Small intestine (tissue), 7 donors: Measurements from ENCODE around the gene OR2V2. TPM values are rescaled to one million over a fixed set of nuclear protein-coding genes. Genes with fewer than 3 reads are reported as not detected.
A peak's percentile ranks its signal among the peaks of the same experiment; 100 is the strongest.

Experiments
- DNase-seq, 2 donors: peaks; one replicate each; pipeline versions ENCODE4 v3.0.0 to v3.0.0-alpha.2; 2013
- FAIRE-seq: peaks from 2 replicates; lab custom pipeline; 2012; peaks lifted over from hg19 to GRCh38; lab: Jason Lieb, UNC
- H3K27ac ChIP-seq, 3 donors: one replicate each; pipeline ENCODE4 v1.5.1; 2013; ENCODE audit warnings: low read length in 2 of 3, mild to moderate bottlenecking in 2 of 3, control low read depth in 1 of 3, inconsistent platforms in 1 of 3, low read depth in 1 of 3, moderate library complexity in 1 of 3
- H3K27me3 ChIP-seq, 3 donors: one replicate each; pipeline ENCODE4 v1.6.1; 2013; ENCODE audit warnings: low read length in 3 of 3, inconsistent platforms in 1 of 3; ENCODE audit not compliant: control insufficient read depth in 3 of 3, insufficient read depth in 3 of 3
- H3K36me3 ChIP-seq, 3 donors: one replicate each; pipeline ENCODE4 v1.6.1; 2013; ENCODE audit warnings: low read length in 3 of 3, inconsistent platforms in 1 of 3, low read depth in 1 of 3, mild to moderate bottlenecking in 1 of 3, moderate library complexity in 1 of 3; ENCODE audit not compliant: control insufficient read depth in 3 of 3, insufficient read depth in 2 of 3
- H3K4me1 ChIP-seq, 3 donors: one replicate each; pipeline ENCODE4 v1.6.1; 2013; ENCODE audit warnings: low read length in 2 of 3, inconsistent platforms in 1 of 3, low read depth in 1 of 3, mild to moderate bottlenecking in 1 of 3, moderate library complexity in 1 of 3; ENCODE audit not compliant: control insufficient read depth in 3 of 3, insufficient read depth in 2 of 3
- H3K4me3 ChIP-seq, 3 donors: one replicate each; pipeline ENCODE4 v1.5.1; 2013; ENCODE audit warnings: low read length in 3 of 3, control low read depth in 1 of 3, inconsistent platforms in 1 of 3, low read depth in 1 of 3, mild to moderate bottlenecking in 1 of 3, moderate library complexity in 1 of 3
- H3K9me3 ChIP-seq, 2 donors: one replicate each; pipeline ENCODE4 v1.6.1; 2013; ENCODE audit warnings: low read depth in 1 of 2, low read length in 1 of 2; ENCODE audit not compliant: control insufficient read depth in 2 of 2, insufficient read depth in 1 of 2
- WGBS, 3 donors: extraction: QIAGEN DNeasy Blood & Tissue Kit; methylation state at CpG; one replicate each; pipeline ENCODE4 v1.1.7; 2013; 5-methylcytosine and 5-hydroxymethylcytosine counted together
- polyA plus RNA-seq, 4 donors: library from polyadenylated mRNA; stranded (reverse) in 3 of 4; unstranded in 1 of 4; fragments of 200-250 nt in 3 of 4; fragments of 120-200 nt in 1 of 4; gene quantifications; one replicate each; pipeline versions ENCODE4 v1.2.1 to v1.2.3, GENCODE V29; 2013
- donor health status: healthy with polysubstance abuse.
- donor health status: control.
- donor health status: control.
- donor health status: Bipolar disorder and iron deficiency.
- donor health status: healthy.

OR2V2 gene
- polyA plus RNA-seq, 4 donors = not detected

DNA sequence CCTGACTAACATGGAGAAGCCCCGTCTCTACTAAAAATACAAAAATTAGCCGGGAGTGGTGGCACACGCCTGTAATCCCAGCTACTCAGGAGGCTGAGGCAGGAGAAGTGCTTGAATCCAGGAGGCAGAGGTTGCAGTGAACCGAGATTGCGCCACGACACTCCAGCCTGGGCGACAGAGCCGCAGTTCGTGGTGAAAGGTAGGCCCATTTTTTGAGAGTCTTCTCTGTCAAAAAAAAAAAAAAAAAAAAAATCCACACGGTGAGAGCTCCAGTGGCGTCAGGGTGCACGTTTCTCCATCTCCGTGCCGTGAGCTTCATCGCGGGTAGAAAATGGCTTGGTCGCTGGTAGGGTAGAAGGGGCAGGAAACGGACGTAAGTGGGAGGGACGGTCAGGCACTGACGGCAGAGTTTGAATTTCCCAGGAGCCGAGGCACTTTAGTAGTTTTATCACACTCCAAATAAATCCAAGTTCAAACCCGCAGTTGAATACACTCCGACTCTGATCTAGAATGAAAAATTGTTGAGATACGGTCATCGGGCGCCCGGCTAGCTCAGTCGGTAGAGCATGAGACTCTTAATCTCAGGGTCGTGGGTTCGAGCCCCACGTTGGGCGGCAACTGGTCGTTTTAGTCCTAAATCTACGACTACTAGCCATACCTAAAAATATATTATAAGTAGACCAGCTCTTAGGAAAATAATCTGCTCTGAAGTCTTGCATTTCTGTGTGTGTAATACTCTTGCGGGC lies 60.0 kb downstream of the OR2V2 start:
- 0 to 1% (median 0%) methylated on average over 36 of the region's 36 CpGs for WGBS, 3 donors
- FAIRE-seq = no peak
- Histone ChIP-seq H3K36me3 (no peaks in the 10 kb centered on the region), H3K9me3 (no peaks in the 10 kb centered on the region), H3K27ac (peak overlapping the region in 2 of 3 donors; percentile 57 to 80), H3K4me1 (peaks cover 0 to 20% (median 0%) of the 10 kb centered on the region in 3 donors), H3K27me3 (peaks cover 0 to 39% (median 0%) of the 10 kb centered on the region in 3 donors), H3K4me3 (peak overlapping the region in 2 of 3 donors; percentile 44 to 62)
- DNase-seq = peak; percentile 71 to 76

DNA sequence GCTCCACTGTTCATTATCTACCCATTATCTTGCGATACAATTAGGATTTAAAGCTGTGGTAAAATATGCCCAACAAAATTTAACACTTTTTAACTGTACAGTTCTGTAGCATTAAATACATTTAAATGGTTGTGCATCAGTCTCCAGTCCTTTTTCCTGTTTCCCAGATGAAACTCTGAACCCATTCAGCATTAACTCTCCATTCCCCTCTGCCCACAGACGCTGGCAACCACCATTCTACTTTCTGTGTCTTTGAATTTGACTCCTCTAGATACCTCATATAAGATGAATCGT lies 60.5 kb downstream of the OR2V2 start:
- DNase-seq (no peak), FAIRE-seq (no peak)
- Histone ChIP-seq H3K27ac (no peak overlapping the region), H3K36me3 (no peaks in the 10 kb centered on the region), H3K27me3 (peaks cover 0 to 40% (median 0%) of the 10 kb centered on the region in 3 donors), H3K9me3 (no peaks in the 10 kb centered on the region), H3K4me1 (peaks cover 0 to 20% (median 0%) of the 10 kb centered on the region in 3 donors), H3K4me3 (no peak overlapping the region)
- WGBS, 3 donors = 35 to 43% (median 42%) methylated on average over 3 of the region's 3 CpGs

Other genes with a start within 250 kb of the OR2V2 start
- gene BTNL8, start 248.4 kb upstream of the OR2V2 start, polyA plus RNA-seq = 100 to 1,000 TPM in 2 of 4 donors, 10 to 100 TPM in 2; 53.8 to 192 (median 84.5) TPM
- 100 to 1,000 TPM in 2 of 4 donors, 10 to 100 TPM in 2; 35.6 to 162 (median 102) TPM for gene BTNL3, start 158.7 kb upstream of the OR2V2 start, polyA plus RNA-seq
- gene BTNL9, start 107.3 kb upstream of the OR2V2 start, polyA plus RNA-seq = 1 to 10 TPM in 2 of 4 donors, under 1 TPM in 2; 0.27 to 6.5 (median 2.7) TPM
- gene OR2V1, start 16.4 kb upstream of the OR2V2 start, polyA plus RNA-seq = not detected
- 1 to 10 TPM in 1 of 4 donors, under 1 TPM in 2, not detected in 1; 0.22 to 2.1 (median 0.89) TPM for gene TRIM7, start 57.6 kb downstream of the OR2V2 start, polyA plus RNA-seq
- 10 to 100 TPM; 19.2 to 25.0 (median 21.6) TPM for gene TRIM41, start 75.7 kb downstream of the OR2V2 start, polyA plus RNA-seq
- 1,000 to 10,000 TPM; 1,482 to 3,503 (median 2,448) TPM for gene RACK1, start 96.3 kb downstream of the OR2V2 start, polyA plus RNA-seq
- gene TRIM52, start 113.6 kb downstream of the OR2V2 start, polyA plus RNA-seq = 10 to 100 TPM in 1 of 4 donors, 1 to 10 TPM in 3; 2.4 to 29.7 (median 7.2) TPM
- under 1 TPM in 1 of 4 donors, not detected in 3; 0.09 TPM for gene OR4F3, start 219.7 kb downstream of the OR2V2 start, polyA plus RNA-seq